ENCODE results near the gene UHMK1.
"Not testable (repeated sequence)": the region's sequence is repeated elsewhere in the genome, so short reads cannot be mapped to it uniquely, and the experiment has no call there.

UHMK1 gene

GRCh38 chr1:162566870-162567269 is 69.3 kb downstream of the UHMK1 start:
- FAIRE-seq: no peak

- FAIRE-seq: no peak
Observed at GRCh38 chr1:162568802-162569201, 71.2 kb downstream of the UHMK1 start.

DNA sequence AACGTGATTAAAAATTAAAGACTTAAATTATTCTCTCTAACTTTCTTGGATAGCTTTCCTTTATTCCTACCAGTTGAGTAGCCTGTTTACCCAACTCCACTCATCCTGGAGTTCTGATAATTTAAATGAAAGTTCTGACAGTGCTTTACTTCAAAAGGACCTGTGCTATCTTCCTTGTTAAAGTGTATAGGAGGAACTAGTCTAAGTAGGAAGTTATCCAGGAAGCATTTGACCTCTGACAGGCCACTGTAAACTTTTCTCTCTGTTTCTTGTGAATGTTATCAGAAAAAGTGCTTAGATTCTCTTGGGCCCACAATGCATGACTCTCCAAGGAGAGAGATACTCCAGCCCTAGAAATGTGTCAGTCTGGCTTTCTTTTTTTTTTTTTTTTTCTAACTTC is 73.1 kb downstream of the UHMK1 start:
- FAIRE-seq: no peak

DNA sequence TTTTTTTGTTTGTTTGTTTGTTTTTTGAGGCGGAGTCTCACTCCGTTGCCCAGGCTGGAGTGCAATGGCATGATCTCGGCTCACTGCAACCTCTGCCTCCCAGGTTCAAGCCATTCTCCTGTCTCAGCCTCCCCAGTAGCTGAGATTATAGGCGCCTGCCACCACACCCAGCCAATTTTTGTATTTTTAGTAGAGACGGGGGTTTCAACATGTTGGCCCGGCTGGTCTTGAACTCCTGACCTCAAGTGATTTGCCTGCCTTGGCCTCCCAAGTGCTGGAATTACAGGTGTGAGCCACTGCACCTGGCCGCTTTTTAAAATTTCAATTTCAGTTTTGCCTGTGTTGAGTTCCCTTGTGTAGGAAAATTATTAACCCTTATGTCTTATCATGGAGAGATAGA is 73.5 kb downstream of the UHMK1 start:
- FAIRE-seq: not testable (repeated sequence)

DNA sequence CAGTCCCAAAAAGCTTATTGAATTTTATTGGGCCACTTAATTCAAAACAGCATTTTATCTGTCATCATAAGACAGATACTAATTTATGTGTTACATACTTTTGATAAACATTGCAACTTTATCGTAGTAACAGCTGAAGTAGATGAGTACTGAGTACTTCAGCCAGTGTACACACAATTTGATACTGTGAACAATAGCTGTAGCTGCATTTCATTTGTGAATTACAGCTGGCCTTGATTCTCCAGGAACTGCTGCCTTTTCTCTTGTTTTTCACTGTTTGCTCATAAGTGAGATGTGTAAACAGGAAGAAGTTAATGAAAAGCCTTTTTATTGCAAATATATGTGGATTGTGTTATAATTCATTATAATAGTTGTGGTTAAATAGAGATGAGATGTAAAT is 74.1 kb downstream of the UHMK1 start:
- no peak for FAIRE-seq

- no peak for FAIRE-seq
Observed at GRCh38 chr1:162573136-162573535, 75.5 kb downstream of the UHMK1 start.

DNA sequence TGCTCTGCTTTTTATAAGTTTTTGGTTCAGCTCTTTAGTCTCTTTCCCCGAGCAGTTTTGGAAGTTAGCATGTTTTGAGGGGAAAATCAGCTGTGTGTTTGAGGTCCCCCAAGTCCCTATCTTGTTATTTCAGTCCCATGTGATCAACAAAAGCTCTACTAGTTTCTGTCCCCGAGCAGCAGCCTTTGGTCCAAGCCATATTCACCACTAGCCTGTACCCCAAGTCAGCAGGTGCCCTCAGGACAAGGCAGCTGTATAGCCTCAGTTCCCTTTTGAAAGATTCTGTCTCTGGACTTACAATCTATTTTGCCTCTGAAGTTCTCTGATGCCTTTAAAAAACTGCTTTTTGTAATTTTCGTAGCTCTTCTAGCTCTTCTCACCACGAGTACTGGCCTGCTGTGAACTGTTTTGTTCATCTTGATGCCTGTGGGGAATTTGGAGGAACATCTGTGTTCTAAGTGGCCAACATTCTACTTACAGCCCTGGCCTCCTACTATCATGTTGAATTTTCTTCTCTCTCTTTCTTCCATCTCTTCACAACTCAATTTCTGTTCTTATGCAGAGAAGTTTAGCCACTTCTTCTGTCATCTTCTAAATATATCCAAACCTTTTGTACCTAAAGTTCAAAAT is 80.6 kb downstream of the UHMK1 start:
- FAIRE-seq: no peak

- FAIRE-seq: no peak
Observed at GRCh38 chr1:162578936-162579335, 81.3 kb downstream of the UHMK1 start.

Data from A204.1 (cell line).